A549 (cell line): Measurements from ENCODE around the gene RIMBP2.

Experiments used
- RAD21 ChIP-seq, 2 experiments: fragments of >200 bp in 1 of 2; sonication (Bioruptor Twin) in 1 of 2; formaldehyde crosslinking in 1 of 2; IDR thresholded peaks in 1 of 2; conservative IDR thresholded peaks in 1 of 2; 2 replicates in 1 of 2; 3 replicates in 1 of 2; pipeline ENCODE4 v1.6.1; 2012 to 2018; ENCODE audit warnings: inconsistent platforms in 1 of 2
- RCOR1 ChIP-seq: fragments of 150-350 bp; IDR thresholded peaks from 2 replicates; pipeline ENCODE4 v1.6.1; 2014; ENCODE audit warnings: antibody characterized with exemption, low read length, low read depth

GRCh38 chr12:130495156-130495555, 220.9 kb downstream of the RIMBP2 start:
- TF ChIP-seq RCOR1: no peak
- no peak for TF ChIP-seq RAD21 (conservative IDR thresholded peaks at IDR 0.05 in 1 of 2, IDR thresholded peaks at IDR 0.05 in 1 of 2)
